Smooth muscle cell (in vitro differentiated cells): ENCODE results near the gene KRTAP5-2. TPM values are rescaled to one million over a fixed set of nuclear protein-coding genes. Genes with fewer than 3 reads are reported as not detected.
"Not testable (repeated sequence)": the region's sequence is repeated elsewhere in the genome, so short reads cannot be mapped to it uniquely, and the experiment has no call there.

Source experiments
- DNase-seq: peaks from one replicate; lab custom pipeline; 2025; ENCODE audit not compliant: unreplicated experiment; lab: John Stamatoyannopoulos, UW
- H2AFZ ChIP-seq: fragments of 200-600 bp; sonication (generic); 2 replicates; pipeline ENCODE4 v1.6.0; 2016; ENCODE audit warnings: antibody characterized with exemption, low read depth, mild to moderate bottlenecking
- H3F3A ChIP-seq: fragments of 200-600 bp; sonication (generic); 2 replicates; pipeline ENCODE4 v1.6.0; 2017; ENCODE audit warnings: antibody characterized with exemption, low read depth
- H3K27ac ChIP-seq: fragments of 200-600 bp; sonication (generic); 2 replicates; pipeline ENCODE4 v1.5.1; 2016; ENCODE audit warnings: low read depth, mild to moderate bottlenecking
- H3K27me3 ChIP-seq: fragments of 200-600 bp; sonication (generic); 2 replicates; pipeline ENCODE4 v1.6.1; 2016; ENCODE audit warnings: low read depth, mild to moderate bottlenecking
- H3K36me3 ChIP-seq: fragments of 200-600 bp; sonication (generic); 2 replicates; pipeline ENCODE4 v1.5.1; 2016; ENCODE audit warnings: low read depth
- H3K4me1 ChIP-seq: fragments of 200-600 bp; sonication (generic); 2 replicates; pipeline ENCODE4 v1.5.1; 2016; ENCODE audit warnings: low read depth
- H3K4me2 ChIP-seq: fragments of 200-600 bp; sonication (generic); 2 replicates; pipeline ENCODE4 v1.6.0; 2016; ENCODE audit warnings: mild to moderate bottlenecking
- H3K4me3 ChIP-seq: fragments of 200-600 bp; sonication (generic); 2 replicates; pipeline ENCODE4 v1.5.1; 2016; ENCODE audit warnings: mild to moderate bottlenecking
- H3K79me2 ChIP-seq: fragments of 200-600 bp; sonication (generic); 2 replicates; pipeline ENCODE4 v1.6.0; 2016; ENCODE audit warnings: low read depth, mild to moderate bottlenecking
- H3K9ac ChIP-seq: fragments of 200-600 bp; sonication (generic); 2 replicates; pipeline ENCODE4 v1.6.0; 2016; ENCODE audit warnings: low read depth
- H3K9me3 ChIP-seq: fragments of 200-600 bp; sonication (generic); replicated peaks from 2 replicates; pipeline ENCODE4 v1.5.1; 2016; ENCODE audit warnings: low read depth
- H4K20me1 ChIP-seq: fragments of 200-600 bp; sonication (generic); 2 replicates; pipeline ENCODE4 v1.6.0; 2016; ENCODE audit warnings: low read depth
- whole genome bisulfite sequencing: methylation state at CpG from one replicate; pipeline ENCODE4 v1.1.7; 2016; ENCODE audit warnings: low lambda C conversion rate; 5-methylcytosine and 5-hydroxymethylcytosine counted together
- polyA plus RNA-seq: library from polyadenylated mRNA; unstranded; fragments of >200 nt; fragmentation: Nextera tagmentation; extraction: Ambion mirVana; gene quantifications from 2 replicates; pipeline ENCODE4 v1.2.1, GENCODE V29; 2016
- total RNA-seq: library from RNA; depleted of rRNA; stranded (reverse); fragments of >200 nt; gene quantifications from 2 replicates; pipeline ENCODE4 v1.2.3, GENCODE V29; 2014
- TF ChIP-seq, protein P1 (sequence below): fragments of 200-600 bp; sonication (generic); IDR thresholded peaks from 2 replicates; pipeline ENCODE4 v1.5.1; 2017; ENCODE audit warnings: borderline replicate concordance, mild to moderate bottlenecking, antibody characterized with exemption; ENCODE audit not compliant: insufficient read depth, poor library complexity, severe bottlenecking

Gene KRTAP5-2
- total and polyA plus RNA-seq, 2 experiments from 2014 or later: 0.14 TPM; not detected in 1

DNA sequence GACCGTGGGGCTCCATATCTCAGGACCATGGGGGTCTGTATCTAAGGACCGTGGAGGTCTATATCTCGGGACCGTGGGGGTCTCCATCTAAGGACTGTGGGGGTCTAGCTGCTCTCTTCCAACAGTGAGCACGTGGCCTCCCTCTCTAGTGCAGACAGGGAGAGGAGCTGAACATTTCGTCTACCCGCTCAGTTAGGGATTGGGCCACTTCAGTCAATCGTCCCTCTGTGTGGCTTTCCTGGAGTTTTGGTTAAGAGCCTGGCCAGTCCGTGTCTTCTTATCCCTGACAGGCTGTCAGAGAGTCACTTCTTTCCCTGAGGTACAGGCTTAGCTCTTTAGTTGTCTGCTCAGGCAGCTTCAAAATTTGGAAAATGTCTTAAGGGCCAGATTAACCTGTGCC, 16.1 kb downstream of the KRTAP5-2 start:
- Histone ChIP-seq H3K4me1 (no peaks in the 10 kb centered on the region), H3K79me2 (no peaks in the 10 kb centered on the region), H3K27ac (no peak overlapping the region), H3K4me3 (no peak overlapping the region), H3K4me2 (no peak overlapping the region), H3F3A (no peaks in the 10 kb centered on the region), H2AFZ (no peak overlapping the region), H3K27me3 (no peaks in the 10 kb centered on the region), H4K20me1 (no peaks in the 10 kb centered on the region), H3K36me3 (no peaks in the 10 kb centered on the region), H3K9me3 (no peaks in the 10 kb centered on the region), H3K9ac (no peak overlapping the region)
- WGBS: 91% methylated on average over 9 of the region's 9 CpGs
- DNase-seq: no peak
- TF ChIP-seq, protein P1, sequence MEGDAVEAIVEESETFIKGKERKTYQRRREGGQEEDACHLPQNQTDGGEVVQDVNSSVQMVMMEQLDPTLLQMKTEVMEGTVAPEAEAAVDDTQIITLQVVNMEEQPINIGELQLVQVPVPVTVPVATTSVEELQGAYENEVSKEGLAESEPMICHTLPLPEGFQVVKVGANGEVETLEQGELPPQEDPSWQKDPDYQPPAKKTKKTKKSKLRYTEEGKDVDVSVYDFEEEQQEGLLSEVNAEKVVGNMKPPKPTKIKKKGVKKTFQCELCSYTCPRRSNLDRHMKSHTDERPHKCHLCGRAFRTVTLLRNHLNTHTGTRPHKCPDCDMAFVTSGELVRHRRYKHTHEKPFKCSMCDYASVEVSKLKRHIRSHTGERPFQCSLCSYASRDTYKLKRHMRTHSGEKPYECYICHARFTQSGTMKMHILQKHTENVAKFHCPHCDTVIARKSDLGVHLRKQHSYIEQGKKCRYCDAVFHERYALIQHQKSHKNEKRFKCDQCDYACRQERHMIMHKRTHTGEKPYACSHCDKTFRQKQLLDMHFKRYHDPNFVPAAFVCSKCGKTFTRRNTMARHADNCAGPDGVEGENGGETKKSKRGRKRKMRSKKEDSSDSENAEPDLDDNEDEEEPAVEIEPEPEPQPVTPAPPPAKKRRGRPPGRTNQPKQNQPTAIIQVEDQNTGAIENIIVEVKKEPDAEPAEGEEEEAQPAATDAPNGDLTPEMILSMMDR: no peak

DNA sequence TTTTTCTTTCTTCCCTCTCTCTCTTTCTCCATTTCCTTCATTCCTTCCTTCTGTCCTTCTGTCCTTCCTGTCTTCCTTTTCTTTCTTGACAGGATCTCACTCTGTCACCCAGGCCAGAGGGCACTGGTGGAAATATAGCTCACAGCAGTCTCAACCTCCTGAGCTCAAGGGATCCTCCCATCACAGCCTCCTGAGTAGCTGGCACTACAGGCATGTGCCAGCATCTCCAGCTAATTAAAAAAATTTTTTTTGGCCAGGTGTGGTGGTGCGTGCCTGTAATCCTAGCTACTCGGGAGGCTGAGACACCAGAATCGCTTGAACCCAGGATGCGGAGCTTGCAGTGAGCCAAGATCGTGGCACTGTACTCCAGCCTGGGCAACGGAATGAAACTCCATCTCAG, 21.3 kb downstream of the KRTAP5-2 start:
- TF ChIP-seq, protein P1: no peak
- Histone ChIP-seq H3K9me3 (no peaks in the 10 kb centered on the region), H3K9ac (no peak overlapping the region), H4K20me1 (no peaks in the 10 kb centered on the region), H2AFZ (no peak overlapping the region), H3K27ac (no peak overlapping the region), H3K4me2 (no peak overlapping the region), H3K36me3 (no peaks in the 10 kb centered on the region), H3K27me3 (peaks cover 29% of the 10 kb centered on the region), H3F3A (no peaks in the 10 kb centered on the region), H3K4me1 (no peaks in the 10 kb centered on the region), H3K4me3 (no peak overlapping the region), H3K79me2 (no peaks in the 10 kb centered on the region)
- DNase-seq: no peak
- 87% methylated on average over 6 of the region's 6 CpGs for WGBS

DNA sequence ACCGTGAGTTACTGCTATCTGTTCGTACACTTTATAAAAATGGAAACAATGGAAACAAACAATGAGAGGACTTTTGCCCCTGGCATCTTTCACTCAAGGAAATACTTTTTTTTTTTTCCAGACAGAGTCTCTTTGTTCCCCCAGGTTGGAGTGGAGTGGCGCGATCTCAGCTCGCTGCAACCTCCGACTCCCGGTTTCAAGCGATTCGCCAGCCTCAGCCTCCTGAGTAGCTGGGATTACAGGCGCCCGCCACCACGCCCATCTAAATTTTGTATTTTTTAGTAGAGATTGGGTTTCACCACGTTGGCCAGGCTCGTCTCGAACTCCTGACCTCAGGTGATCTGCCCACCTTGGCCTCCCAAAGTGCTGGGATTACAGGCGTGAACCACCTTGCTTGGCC, 22.3 kb downstream of the KRTAP5-2 start:
- H3F3A ChIP-seq, H3K9ac ChIP-seq, H3K4me1 ChIP-seq, H3K9me3 ChIP-seq, DNase-seq, H4K20me1 ChIP-seq, H3K27ac ChIP-seq, H3K4me2 ChIP-seq, H2AFZ ChIP-seq, H3K4me3 ChIP-seq, H3K36me3 ChIP-seq, H3K79me2 ChIP-seq: not testable (repeated sequence)
- 90% methylated on average over 16 of the region's 16 CpGs for whole genome bisulfite sequencing
- peaks cover 29% of the 10 kb centered on the region for H3K27me3 ChIP-seq

DNA sequence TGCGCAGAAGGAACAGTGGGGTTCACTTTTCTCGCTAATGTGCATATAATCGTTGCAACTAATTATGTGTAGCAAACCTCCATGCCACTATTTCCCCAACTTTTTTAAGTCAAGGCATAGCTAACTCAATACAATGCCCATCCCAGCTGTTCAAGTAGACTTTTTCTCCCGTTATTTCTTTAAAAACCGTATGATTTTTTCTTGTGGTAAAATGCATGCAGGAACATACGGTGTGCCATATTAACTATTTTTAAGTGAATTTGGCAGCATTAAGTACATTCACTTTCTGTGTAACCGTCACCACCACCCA, 23.2 kb downstream of the KRTAP5-2 start:
- DNase-seq: no peak
- Histone ChIP-seq H3K9me3 (no peaks in the 10 kb centered on the region), H3K4me1 (no peaks in the 10 kb centered on the region), H3K27ac (no peak overlapping the region), H3K4me2 (no peak overlapping the region), H3K9ac (no peak overlapping the region), H3K4me3 (no peak overlapping the region), H3K79me2 (peaks cover 6% of the 10 kb centered on the region), H3F3A (no peaks in the 10 kb centered on the region), H2AFZ (no peak overlapping the region), H3K36me3 (no peaks in the 10 kb centered on the region), H3K27me3 (peaks cover 29% of the 10 kb centered on the region), H4K20me1 (peaks cover 13% of the 10 kb centered on the region)
- TF ChIP-seq, protein P1: no peak
- WGBS: 36% methylated on average over 7 of the region's 7 CpGs
